Body of pancreas (tissue), 4 donors: Measurements from ENCODE around the gene TRMT1L.

Experiments
- POLR2A ChIP-seq, 3 donors: fragments of 450-650 bp; IDR thresholded peaks; one replicate each; pipeline ENCODE4 v1.6.1; 2016; ENCODE audit warnings: antibody characterized with exemption in 3 of 3, mild to moderate bottlenecking in 2 of 3
- TF ChIP-seq, protein P1 (sequence below), 7 experiments: fragments of 450-650 bp in 4 of 7; fragments of 200-600 bp in 3 of 7; sonication (generic) in 3 of 7; IDR thresholded peaks; one replicate each; pipeline ENCODE4 v1.5.1; 2016 to 2019; ENCODE audit warnings: antibody characterized with exemption in 7 of 7

DNA sequence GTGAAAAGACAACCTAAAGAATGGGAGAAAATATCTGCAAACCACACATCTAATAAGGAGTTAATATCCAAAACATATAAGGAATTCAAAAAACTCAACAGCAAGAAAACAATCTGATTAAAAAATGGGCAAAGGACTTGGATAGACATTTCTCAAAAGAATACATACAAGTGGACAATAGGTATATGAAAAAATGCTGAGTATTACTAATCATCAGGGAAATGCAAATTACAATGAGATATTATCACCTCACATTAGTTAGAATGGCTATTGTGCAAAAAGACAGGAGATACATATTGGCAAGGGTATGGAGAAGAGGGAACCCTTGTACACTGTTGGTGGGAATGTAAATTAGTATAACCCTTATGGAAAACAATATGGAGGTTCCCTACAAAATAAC lies 44.9 kb downstream of the TRMT1L start:
- TF ChIP-seq, protein P1, sequence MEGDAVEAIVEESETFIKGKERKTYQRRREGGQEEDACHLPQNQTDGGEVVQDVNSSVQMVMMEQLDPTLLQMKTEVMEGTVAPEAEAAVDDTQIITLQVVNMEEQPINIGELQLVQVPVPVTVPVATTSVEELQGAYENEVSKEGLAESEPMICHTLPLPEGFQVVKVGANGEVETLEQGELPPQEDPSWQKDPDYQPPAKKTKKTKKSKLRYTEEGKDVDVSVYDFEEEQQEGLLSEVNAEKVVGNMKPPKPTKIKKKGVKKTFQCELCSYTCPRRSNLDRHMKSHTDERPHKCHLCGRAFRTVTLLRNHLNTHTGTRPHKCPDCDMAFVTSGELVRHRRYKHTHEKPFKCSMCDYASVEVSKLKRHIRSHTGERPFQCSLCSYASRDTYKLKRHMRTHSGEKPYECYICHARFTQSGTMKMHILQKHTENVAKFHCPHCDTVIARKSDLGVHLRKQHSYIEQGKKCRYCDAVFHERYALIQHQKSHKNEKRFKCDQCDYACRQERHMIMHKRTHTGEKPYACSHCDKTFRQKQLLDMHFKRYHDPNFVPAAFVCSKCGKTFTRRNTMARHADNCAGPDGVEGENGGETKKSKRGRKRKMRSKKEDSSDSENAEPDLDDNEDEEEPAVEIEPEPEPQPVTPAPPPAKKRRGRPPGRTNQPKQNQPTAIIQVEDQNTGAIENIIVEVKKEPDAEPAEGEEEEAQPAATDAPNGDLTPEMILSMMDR (IDR thresholded peaks at IDR 0.05) = no peak
- no peak for TF ChIP-seq POLR2A (IDR thresholded peaks at IDR 0.05)
